HUDEP-2 (cell line): ENCODE measurements around the gene ZNF613.
A peak's percentile ranks its signal among the peaks of the same experiment; 100 is the strongest.
"Not testable (repeated sequence)": the region's sequence is repeated elsewhere in the genome, so short reads cannot be mapped to it uniquely, and the experiment has no call there.

Source experiments
- DNase-seq, 76 experiments: peaks; one replicate each; lab custom pipeline; 2025; ENCODE audit not compliant: unreplicated experiment in 76 of 76; lab: John Stamatoyannopoulos, UW

Gene ZNF613

DNA sequence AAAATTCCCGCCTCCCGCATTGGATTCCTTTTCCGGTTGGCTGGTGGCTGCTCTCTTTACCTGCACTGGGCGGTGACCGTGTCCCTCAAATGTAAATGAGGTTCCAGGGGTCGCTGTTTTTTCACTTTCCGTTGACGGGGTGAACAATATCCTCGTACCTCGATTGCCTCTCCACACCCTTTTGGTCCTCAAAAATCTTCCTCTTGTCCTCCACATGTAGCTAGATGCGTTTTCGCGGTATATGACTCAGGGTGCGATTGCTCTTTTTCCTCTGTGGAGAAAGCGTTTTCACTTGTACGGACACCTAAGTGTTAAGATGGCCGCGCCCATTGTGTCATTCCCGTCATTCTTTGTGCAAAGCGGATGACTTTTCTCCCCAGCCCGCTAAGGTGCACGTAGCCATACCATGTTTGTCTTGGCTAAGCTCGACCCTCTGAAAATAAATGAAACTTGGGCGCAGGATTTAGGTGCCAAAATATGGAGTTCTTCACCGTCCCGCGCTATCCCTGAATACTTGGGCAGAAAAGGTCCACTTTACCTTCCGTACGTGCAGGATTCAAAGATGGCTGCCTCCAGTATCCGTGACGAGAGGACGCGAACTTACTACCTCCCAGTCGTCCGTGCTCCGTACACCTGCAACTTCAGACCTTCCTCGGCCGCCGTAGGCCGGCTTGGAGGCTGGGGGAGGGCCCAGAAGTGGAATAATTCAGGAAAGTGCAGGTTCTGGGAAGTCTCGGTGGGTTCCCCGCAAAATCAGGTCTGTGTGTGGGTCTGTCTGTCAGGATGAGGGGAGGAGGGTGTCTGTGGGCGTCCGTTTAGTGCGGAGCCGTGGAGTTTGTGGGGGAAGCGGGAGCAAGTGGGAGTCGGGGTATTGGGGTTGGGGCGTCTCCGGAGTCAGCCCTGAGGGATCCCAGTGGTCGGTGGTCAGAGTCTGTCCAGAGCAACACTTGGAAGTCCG is at the start of gene ZNF613:
Gene ZNF613 (plus strand): TSS at position 689 of the 958 bp plus-strand sequence. CDS start 8,749 bp downstream, outside the sequence.
- DNase-seq = peak in 72 of 76 experiments; percentile 27 to 98 (median 87)

DNA sequence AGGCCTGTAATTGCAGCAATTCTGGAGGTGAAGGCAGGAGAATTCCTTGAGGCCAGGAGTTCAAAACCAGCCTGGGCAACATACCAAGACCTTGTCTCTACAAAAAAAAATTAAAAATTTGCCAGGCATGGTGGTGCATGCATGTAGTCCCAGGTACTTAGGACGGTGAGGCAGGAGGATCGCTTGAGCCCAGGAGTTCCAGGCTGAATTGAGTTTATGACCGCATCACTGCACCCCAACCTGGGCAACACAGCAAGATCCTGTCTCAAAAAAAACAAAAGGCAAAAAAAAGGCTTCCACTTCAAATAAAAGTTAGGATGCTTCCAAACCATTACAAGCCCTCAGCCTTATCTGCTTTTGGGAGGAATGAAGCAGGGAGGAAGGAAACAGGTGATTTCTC is 44.8 kb upstream of the ZNF613 start:
- no peak for DNase-seq

DNA sequence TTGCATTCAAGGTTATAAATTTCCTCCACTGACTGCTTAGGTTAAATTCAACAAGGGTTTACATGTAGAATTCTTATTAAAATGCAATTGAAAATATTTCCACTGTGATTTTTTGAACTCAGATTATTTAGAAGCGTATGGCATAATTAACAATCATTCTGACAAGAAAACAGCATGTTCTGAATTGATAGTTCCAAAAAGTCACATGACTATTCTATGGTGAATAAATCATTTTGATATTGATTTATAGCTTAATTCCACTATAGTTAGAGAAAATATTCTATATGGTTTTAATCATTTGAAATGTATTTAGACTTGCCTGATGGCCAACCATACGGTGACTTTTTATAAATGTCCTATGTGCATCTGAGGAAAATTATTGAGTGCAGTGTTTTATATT is 42.6 kb upstream of the ZNF613 start:
- no peak for DNase-seq

DNA sequence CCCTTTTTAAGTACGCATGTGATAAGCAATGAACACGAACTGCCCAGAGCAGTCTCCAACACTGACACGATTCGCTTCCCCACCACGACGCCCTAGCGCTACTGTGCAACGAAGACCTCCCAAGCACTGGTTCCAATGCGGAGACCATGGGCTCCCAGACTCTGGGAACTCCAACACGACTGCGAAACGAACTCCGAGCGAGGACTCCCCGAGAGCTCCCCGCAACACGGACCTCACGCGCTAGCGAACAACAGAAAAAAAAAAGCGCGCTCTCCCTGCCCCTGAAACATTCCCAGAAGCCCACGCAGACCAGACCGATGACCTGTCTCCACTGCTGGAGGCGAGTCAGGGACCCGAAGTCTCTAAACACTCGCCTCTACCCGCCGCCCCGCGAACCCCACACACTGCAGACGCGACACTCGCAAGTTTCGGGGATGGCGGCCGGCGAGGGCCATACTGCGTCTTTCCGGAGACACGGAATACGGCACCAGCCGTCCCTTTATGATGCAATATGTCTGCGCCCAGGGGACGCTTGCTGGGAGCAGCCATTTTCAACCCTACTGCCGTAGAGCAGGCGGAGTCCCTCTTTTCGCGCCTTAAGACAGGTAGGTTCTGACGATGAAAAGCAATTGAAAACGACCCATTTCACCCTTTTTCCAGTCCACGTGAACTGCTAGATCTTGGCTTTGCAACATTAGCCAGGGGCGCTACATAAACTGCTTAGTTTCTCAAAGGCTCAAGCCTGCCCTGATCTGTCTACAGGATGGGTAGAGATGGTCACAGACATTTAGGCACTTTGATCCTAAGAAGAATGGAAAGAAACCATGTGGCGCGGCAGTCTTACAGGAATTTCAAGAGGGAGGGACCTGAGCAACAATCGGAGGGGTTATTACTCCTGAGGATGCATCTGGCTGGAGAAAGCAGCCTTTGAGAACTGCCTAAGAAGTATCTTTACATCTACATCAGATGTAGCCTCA is 39.5 kb upstream of the ZNF613 start, which contains the start of gene ZNF577:
Gene ZNF577 (minus strand): TSS at position 430 of the 977 bp plus-strand sequence. CDS start 7,569 bp downstream, outside the sequence.
- peak in 59 of 76 experiments; percentile 3 to 92 (median 76) for DNase-seq

DNA sequence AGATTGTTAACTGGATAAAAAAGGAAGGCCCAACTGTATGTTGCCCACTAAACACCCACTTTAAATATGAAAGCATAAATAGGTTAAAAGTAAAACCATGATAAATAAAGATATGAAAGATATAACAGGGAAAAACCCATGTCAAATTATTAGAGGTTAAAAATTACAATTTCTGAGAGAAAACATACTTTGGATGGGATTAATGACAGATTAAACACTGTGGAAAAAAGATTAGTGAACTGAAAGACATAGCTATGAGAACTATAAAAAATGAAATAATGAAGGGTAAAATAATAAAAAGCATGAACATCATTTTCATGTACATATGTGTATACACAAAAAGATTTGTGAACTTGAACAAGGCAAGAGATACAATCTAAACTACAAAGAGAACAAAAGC is 37.3 kb upstream of the ZNF613 start:
- no peak for DNase-seq

DNA sequence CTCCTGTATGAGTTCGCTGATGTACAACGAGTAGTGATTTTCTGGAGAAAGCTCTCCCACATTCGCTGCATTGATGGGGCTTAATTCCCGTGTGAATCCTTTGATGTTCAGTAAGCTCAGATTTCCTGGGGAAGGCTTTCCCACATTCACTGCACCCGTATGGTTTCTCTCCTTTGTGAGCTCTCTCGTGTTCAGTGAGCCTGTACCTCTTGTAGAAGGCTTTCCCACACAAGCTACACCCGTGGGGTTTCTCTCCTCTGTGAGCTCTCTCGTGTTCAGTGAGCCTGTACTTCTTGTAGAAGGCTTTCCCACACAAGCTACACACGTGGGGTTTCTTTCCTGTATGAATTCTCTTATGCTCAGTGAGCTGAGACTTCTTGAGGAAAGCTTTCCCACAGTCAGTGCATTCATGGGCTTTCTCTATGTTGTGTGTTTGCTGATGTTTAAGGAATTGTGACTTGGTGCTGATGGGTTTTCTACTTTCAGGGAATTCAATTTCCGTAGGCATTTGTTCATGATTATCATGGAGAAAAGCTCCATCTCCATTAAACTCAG is 36.0 kb upstream of the ZNF613 start:
- DNase-seq = no peak

DNA sequence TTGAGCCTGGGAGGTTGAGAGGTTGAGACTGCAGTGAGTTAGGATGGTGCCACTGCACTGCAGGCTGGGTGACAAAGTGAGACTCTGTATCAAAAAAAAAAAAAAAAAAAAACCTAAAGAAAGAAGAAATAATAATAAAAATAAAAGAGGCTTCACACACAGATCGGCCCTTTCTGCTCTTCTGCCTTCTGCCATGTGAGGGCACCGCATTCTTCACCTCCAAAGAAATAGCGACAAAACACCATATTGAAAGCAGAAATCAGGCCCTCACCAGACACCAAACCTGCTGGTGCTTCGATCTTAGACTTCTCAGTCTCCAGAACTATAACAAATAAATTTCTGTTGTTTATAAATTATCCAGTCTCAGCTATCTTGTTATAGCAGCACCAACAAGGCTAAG is 25.4 kb upstream of the ZNF613 start:
- no peak for DNase-seq

DNA sequence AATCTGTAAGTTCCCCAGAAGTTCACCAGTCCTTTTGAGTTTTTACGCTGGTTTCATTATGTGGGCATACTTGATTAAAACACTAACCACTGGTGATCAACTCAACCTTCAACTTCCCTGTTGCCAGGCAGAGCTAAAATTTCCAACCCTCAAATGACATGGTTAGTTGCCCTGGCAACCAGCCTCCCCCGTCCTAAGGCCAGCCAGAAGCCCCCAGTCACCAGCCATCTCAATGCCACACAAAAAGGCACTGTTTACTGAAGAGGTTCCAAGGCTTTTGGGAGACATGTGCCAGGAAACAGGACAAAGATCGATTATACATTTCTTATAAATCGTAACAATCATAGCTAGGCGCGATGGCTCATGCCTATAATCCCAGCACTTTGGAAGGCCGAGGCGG is 24.1 kb upstream of the ZNF613 start:
- peak in 1 of 76 experiments; percentile 5 for DNase-seq

DNA sequence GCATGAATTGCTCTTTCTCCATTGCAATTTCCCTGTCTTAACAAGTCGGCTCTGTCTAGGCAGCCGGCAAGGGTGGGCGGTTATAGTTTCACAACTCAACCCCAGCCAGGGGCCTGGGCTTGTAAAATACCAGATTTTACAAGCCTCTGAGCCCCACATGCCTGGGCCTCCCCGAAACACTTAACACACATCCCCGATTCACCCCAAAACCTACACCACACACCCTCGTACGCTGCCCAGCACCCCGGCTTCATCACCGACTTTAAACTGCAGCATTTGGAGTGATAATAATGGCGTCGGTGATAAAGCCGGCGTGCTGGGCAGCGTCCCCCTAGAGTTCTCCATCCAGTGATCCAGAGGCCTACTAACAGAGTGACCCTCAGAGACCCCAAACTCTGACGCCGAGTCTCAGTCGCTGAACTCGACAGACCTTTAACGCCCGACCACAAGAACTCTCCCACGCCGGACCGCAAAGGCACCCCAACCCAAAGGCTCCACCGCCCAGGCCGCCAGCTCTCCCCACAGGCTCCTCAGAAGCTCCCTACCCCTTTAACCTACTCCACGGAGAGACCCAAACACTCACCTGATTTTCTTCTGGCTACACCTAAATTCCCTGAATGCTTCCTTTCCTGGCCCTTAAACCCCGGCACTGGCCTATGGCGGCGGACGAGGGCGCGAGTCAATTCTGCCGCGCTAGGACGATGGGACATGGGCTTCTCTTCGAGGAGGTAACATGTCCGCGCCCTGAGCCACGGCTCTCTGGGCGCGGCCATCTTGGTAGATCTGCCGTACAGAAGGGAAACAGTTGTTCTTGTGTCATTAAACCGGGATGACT is 22.7 kb upstream of the ZNF613 start, which contains the start of gene ZNF649:
Gene ZNF649 (minus strand): TSS at position 687 of the 835 bp plus-strand sequence. CDS start 4,910 bp downstream, outside the sequence.
- peak in 73 of 76 experiments; percentile 26 to 98 (median 78) for DNase-seq

DNA sequence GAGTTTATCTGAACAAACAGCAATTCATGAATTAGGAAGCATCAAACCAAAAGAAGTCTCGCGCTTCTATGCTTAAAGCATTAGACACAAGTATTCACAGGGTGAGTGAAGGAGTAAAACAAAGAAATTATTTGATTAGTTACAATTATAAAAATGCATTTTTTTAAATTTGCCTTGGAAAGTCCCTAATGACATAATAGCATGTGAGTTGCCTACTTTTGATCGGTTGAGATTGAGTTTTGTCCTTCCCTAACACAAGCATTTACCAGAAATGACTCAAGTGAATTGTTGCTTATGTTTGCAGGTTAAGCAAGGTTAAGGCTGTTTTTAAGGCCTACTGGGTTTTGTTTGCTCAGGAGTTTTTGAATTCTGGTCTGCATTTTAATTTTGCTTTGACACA is 22.1 kb upstream of the ZNF613 start:
- DNase-seq = no peak

DNA sequence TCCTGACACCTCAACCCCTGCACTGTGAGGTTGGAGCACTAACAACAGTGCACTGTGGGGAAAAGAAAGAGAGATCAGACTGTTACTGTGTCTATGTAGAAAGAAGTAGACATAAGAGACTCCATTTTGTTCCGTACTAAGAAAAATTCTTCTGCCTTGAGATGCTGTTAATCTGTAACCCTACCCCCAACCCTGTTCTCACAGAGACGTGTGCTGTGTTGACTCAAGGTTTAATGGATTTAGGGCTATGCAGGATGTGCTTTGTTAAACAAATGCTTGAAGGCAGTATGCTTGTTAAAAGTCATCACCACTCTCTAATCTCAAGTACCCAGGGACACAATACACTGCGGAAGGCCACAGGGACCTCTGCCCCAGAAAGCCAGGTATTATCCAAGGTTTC is 21.6 kb upstream of the ZNF613 start:
- DNase-seq = not testable (repeated sequence)

DNA sequence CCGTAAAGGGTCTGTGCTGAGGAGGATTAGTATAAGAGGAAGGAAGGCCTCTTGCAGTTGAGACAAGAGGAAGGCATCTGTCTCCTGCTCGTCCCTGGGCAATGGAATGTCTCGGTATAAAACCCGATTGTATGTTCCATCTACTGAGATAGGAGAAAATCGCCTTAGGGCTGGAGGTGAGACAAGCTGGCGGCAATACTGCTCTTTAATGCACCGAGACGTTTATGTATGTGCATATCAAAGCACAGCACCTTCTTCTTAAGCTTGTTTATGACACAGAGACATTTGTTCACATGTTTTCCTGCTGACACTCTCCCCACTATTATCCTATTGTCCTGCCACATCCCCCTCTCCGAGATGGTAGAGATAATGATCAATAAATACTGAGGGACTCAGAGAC is 21.2 kb upstream of the ZNF613 start:
- DNase-seq = not testable (repeated sequence)

DNA sequence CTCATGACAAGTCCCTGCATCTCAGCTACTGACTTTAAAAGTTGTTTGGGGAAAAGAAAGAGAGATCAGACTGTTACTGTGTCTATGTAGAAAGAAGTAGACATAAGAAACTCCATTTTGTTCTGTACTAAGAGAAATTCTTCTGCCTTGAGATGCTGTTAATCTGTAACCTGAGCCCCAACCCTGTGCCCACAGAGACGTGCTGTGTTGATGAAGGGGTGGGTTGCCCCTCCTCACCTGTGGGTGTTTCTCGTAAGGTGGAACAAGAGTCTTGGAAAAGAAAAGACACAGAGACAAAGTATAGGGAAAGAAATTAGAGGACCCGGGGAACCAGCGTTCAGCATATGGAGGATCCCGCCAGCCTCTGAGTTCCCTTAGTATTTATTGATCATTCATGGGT is 19.3 kb upstream of the ZNF613 start:
- not testable (repeated sequence) for DNase-seq

DNA sequence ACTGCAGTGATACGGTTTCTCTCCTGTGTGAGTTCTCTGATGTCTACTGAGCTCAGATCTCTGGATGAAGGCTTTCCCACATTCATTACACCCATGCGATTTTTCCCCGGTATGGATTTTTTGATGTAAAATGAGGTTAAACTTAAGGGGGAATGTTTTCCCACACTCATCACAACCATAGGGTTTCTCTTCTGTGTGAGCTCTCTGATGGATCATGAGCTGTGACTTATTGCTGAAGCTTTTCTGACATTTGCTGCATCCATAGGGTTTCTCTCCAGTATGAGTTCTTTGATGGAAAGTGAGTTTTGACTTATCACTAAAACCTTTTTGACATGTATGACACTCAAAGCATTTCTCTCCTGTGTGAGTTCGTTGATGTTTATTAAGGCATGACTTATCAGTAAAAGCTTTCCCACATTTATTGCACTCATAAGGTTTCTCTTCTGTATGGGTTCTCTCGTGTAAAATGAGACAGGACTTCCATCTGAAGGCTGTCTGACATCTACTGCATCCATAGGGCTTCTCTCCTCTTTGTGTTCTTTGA is 11.9 kb upstream of the ZNF613 start:
- no peak for DNase-seq

DNA sequence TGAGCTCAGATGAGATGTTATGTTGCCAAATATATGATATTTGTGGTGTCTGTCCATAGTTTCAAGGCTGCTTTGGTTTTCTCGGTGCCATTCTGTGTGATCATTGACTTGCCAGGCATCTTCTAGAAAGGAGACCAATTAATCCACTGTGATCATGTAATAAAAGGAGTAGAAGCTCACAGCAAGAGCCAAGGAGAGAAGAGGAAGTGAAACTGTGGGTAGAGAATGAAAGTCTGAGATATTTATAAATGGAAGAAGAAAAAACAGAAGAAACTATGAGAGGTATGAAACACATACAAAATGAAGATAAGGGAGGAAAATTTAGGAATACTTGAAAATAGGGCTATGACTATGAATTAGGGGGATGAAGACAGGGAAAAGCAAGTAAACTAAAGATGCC is 11.1 kb upstream of the ZNF613 start:
- no peak for DNase-seq

DNA sequence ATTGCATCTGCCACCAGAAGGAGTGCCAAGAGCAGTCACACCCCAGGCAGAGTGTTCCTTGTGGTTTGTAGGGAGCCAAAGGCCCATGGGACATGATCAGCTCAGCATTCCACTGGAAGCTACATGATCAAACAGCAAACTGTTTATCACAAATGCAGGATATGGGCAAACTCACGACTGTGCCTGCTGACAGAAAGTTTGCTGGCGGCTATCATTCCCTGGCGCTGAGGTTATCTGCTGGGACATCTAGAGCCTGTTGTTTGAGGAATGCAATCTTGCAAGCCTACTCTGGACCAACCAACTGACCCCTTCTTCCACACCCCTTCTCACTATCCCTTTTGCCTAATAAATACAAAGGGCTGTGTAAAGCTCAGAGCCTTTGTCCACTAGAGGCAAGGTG is 7.7 kb upstream of the ZNF613 start:
- no peak for DNase-seq

DNA sequence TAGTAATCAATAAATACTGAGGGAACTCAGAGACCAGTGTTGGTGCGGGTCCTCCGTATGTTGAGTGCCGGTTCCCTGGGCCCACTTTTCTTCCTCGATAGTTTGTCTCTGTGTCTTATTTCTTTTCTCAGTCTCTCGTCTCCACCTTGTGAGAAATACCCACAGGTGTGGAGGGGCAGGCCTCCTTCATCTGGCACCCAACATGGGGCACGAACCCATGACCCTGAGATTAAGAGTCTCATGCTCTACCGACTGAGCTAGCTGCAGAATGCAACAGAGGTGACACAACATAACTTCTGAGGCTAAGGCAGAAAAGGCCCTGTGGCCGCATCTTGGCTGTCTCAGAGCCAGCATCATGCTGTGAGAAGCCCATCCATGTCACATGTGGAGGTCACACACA is 5.3 kb upstream of the ZNF613 start:
- DNase-seq = peak in 2 of 76 experiments; percentile 4 to 8

DNA sequence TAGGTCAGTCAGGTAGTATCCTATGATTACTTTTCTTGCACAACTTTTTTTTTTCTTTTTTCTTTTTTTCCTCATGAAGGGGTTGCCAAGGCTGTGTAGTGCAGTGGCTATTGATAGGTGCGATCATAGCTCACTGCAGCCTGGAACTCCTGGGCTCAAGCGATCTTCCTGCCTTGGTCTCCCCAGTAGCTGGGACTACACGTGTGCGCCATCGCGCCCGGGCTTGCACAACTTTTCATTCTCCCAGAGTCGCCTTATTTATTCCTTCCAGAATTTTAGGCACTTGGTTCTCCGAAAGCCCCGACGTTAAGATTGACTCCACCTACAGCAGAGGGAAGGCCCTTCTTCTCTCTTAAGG is 867 bp upstream of the ZNF613 start:
- DNase-seq = no peak

DNA sequence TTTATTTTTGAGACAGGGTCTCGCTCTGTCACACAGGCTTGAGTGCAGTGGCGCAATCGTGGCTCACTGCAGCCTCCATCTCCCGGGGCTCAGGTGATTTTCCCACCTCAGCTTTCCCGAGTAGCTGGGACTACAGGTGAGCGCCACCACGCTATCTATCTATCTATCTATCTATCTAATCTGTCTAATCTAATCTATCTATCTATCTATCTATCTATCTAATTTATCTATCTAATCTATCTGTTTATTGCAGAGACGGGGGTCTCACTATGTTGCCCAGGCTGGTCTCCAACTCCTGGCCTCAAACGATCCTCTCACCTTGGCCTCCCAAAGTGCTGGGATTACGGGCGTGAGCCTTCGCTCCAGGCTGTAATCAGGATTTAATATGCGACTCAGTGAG is 587 bp downstream of the ZNF613 start:
- DNase-seq = no peak
